Panc1 (cell line): Measurements from ENCODE around the gene CLDN2. TPM values are rescaled to one million over a fixed set of nuclear protein-coding genes. Genes with fewer than 3 reads are reported as not detected.

Experiments
- ATAC-seq: fragments of 200-7000 bp; cut with Tn5 transposase; 2 replicates; pipeline ENCODE4 v1.9.1; 2020; ENCODE audit warnings: mild to moderate bottlenecking, moderate library complexity
- BruUV-seq: library from RNA; stranded (reverse); fragments of 400-500 nt; replicated peaks from 2 replicates; lab custom pipeline; 2021; lab: Mats Ljungman, UMichigan
- CTCF ChIA-PET: fragments of 300-600 bp; sonication (Branson Sonifier 250); formaldehyde crosslinking; loops from one replicate; lab custom pipeline; 2022; ENCODE audit warnings: antibody characterized with exemption; lab: Charles Lee
- POLR2A ChIA-PET: fragments of 300-600 bp; sonication (Branson Sonifier 250); formaldehyde crosslinking; loops from one replicate; lab custom pipeline; 2022; ENCODE audit warnings: antibody characterized with exemption; lab: Charles Lee
- DNase-seq: peaks from one replicate; pipeline ENCODE4 v3.0.0-alpha.2; 2010; ENCODE audit warnings: low read depth, low spot score
- H3K27ac ChIP-seq: 2 replicates; pipeline ENCODE4 v1.5.1; 2011; ENCODE audit warnings: mild to moderate bottlenecking, low read length, inconsistent platforms
- H3K27me3 ChIP-seq: fragments of 200-500 bp; sonication (Bioruptor generic); 2 replicates; pipeline ENCODE4 v1.6.0; 2014; ENCODE audit warnings: low read length, inconsistent platforms; ENCODE audit not compliant: control insufficient read depth, insufficient read depth
- H3K36me3 ChIP-seq: fragments of 200-500 bp; sonication (Bioruptor generic); 2 replicates; pipeline ENCODE4 v1.5.1; 2014; ENCODE audit warnings: inconsistent platforms, mild to moderate bottlenecking, low read length, moderate library complexity; ENCODE audit not compliant: control insufficient read depth, insufficient read depth
- H3K4me1 ChIP-seq: 2 replicates; pipeline ENCODE4 v1.5.1; 2011; ENCODE audit warnings: inconsistent platforms, mild to moderate bottlenecking, low read length, moderate library complexity; ENCODE audit not compliant: control insufficient read depth, insufficient read depth
- H3K4me3 ChIP-seq, 2 experiments: 2 replicates each; pipeline ENCODE4 v1.5.1; 2011 to 2012; ENCODE audit warnings: low read depth in 2 of 2, low read length in 2 of 2, mild to moderate bottlenecking in 2 of 2, inconsistent platforms in 1 of 2, moderate library complexity in 1 of 2
- H3K9me3 ChIP-seq: fragments of 200-500 bp; sonication (Bioruptor generic); 2 replicates; pipeline ENCODE4 v1.5.1; 2014; ENCODE audit warnings: low read depth, mild to moderate bottlenecking, inconsistent platforms, low read length, moderate library complexity; ENCODE audit not compliant: control insufficient read depth, insufficient read depth
- POLR2AphosphoS5 ChIP-seq: IDR thresholded peaks from 2 replicates; pipeline ENCODE4 v1.6.1; 2012; ENCODE audit warnings: mild to moderate bottlenecking, low read depth, low read length, moderate library complexity
- SIN3A ChIP-seq: IDR thresholded peaks from 2 replicates; pipeline ENCODE4 v1.6.1; 2012; ENCODE audit warnings: low read depth, mild to moderate bottlenecking, low read length, moderate library complexity, borderline replicate concordance; ENCODE audit not compliant: insufficient read depth
- TCF7L2 ChIP-seq: IDR thresholded peaks from 2 replicates; pipeline ENCODE4 v1.6.1; 2011; ENCODE audit warnings: mild to moderate bottlenecking, low read depth, low read length, inconsistent platforms
- in situ Hi-C: cut with HindIII; loops from 2 replicates; pipeline ENCODE4 v1.10.0; 2016; ENCODE audit warnings: low sequenced_read_pairs, low pct_unique_long_range_greater_than_20kb
- intact Hi-C: fragments of 100-400 bp; cut with micrococcal nuclease; formaldehyde crosslinking; loops from one replicate; pipeline ENCODE4 v1.10.0; 2022; ENCODE audit not compliant: unreplicated experiment
- total RNA-seq: library from RNA; stranded (reverse); gene quantifications from one replicate; pipeline ENCODE4 v1.2.1, GENCODE V29; 2021; ENCODE audit not compliant: unreplicated experiment
- TF ChIP-seq, protein P1 (sequence below): fragments of 450-650 bp; IDR thresholded peaks from 2 replicates; pipeline ENCODE4 v1.5.1; 2017; ENCODE audit warnings: mild to moderate bottlenecking
- TF ChIP-seq, protein P2 (sequence below), 2 experiments: IDR thresholded peaks; 2 replicates each; pipeline ENCODE4 v1.6.1; 2011 to 2012; ENCODE audit warnings: low read depth in 2 of 2, control low read depth in 1 of 2, low read length in 1 of 2, mild to moderate bottlenecking in 1 of 2, moderate library complexity in 1 of 2; ENCODE audit not compliant: insufficient read depth in 1 of 2

The CLDN2 gene
- total RNA-seq, 1 experiment from 2014 or later = 0.10 TPM

DNA sequence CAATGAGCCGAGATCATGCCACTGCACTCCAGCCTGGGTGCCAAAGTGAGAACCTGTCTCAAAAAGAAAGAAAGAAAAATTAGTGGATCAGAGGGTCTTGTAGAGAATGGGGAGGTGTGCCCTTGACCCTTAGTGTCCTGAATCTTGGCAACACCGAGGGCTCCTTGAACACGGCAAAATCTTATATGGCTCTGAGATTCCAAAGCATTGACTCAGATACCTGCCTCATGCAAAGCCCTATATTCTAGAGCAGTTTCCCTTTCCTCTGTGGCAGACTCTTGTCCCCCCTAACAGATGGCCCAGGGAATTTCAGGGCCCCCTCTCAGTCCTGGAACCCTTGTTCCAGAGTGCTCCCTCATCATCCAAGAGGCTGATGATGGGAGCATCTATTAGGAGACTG, 6.8 kb downstream of the CLDN2 start:
- H3K4me3 ChIP-seq = no peak overlapping the region
- ATAC-seq (no peak), DNase-seq (no peak)
- H3K9me3 ChIP-seq = no peaks in the 10 kb centered on the region
- H3K27me3 ChIP-seq = no peaks in the 10 kb centered on the region
- H3K27ac ChIP-seq = no peak overlapping the region
- CTCF ChIA-PET = no interaction called here
- in situ Hi-C loops (no loop called here), intact Hi-C loops (no loop called here)
- TF ChIP-seq, protein P1, sequence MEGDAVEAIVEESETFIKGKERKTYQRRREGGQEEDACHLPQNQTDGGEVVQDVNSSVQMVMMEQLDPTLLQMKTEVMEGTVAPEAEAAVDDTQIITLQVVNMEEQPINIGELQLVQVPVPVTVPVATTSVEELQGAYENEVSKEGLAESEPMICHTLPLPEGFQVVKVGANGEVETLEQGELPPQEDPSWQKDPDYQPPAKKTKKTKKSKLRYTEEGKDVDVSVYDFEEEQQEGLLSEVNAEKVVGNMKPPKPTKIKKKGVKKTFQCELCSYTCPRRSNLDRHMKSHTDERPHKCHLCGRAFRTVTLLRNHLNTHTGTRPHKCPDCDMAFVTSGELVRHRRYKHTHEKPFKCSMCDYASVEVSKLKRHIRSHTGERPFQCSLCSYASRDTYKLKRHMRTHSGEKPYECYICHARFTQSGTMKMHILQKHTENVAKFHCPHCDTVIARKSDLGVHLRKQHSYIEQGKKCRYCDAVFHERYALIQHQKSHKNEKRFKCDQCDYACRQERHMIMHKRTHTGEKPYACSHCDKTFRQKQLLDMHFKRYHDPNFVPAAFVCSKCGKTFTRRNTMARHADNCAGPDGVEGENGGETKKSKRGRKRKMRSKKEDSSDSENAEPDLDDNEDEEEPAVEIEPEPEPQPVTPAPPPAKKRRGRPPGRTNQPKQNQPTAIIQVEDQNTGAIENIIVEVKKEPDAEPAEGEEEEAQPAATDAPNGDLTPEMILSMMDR = no peak
- TF ChIP-seq POLR2AphosphoS5 = no peak
- no peaks in the 10 kb centered on the region for H3K36me3 ChIP-seq
- no TSS peak for BruUV-seq
- POLR2A ChIA-PET = no interaction called here
- no peaks in the 10 kb centered on the region for H3K4me1 ChIP-seq

DNA sequence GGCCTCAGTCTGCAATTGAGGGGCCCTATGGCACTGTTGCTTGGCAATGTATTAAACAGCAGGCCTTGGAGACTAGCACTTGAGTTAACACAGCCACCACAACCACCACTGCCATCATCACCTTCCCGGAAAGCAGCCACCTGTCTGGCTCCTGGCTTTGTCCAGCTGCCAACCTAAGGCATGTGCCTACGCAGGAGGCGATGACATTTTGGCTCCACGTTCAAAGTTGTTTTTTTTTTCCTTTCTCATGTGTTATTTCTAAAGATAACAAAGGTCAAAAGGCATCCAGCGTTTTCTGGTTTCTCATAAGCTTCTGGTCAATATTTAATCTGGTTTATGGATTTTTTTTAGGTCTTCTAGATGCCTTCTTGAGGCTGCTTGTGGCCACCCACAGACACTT, 7.5 kb downstream of the CLDN2 start:
- TF ChIP-seq POLR2AphosphoS5 (no peak), SIN3A (no peak), TCF7L2 (no peak)
- TF ChIP-seq, protein P1 = no peak
- TF ChIP-seq, protein P2, sequence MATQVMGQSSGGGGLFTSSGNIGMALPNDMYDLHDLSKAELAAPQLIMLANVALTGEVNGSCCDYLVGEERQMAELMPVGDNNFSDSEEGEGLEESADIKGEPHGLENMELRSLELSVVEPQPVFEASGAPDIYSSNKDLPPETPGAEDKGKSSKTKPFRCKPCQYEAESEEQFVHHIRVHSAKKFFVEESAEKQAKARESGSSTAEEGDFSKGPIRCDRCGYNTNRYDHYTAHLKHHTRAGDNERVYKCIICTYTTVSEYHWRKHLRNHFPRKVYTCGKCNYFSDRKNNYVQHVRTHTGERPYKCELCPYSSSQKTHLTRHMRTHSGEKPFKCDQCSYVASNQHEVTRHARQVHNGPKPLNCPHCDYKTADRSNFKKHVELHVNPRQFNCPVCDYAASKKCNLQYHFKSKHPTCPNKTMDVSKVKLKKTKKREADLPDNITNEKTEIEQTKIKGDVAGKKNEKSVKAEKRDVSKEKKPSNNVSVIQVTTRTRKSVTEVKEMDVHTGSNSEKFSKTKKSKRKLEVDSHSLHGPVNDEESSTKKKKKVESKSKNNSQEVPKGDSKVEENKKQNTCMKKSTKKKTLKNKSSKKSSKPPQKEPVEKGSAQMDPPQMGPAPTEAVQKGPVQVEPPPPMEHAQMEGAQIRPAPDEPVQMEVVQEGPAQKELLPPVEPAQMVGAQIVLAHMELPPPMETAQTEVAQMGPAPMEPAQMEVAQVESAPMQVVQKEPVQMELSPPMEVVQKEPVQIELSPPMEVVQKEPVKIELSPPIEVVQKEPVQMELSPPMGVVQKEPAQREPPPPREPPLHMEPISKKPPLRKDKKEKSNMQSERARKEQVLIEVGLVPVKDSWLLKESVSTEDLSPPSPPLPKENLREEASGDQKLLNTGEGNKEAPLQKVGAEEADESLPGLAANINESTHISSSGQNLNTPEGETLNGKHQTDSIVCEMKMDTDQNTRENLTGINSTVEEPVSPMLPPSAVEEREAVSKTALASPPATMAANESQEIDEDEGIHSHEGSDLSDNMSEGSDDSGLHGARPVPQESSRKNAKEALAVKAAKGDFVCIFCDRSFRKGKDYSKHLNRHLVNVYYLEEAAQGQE (IDR thresholded peaks at IDR 0.05; ENCODE audit: insufficient read depth in 1 of 2, low read depth in 2 of 2, low read length in 1 of 2) = no peak
- no peaks in the 10 kb centered on the region for H3K27me3 ChIP-seq
- H3K4me3 ChIP-seq = no peak overlapping the region
- ATAC-seq (no peak), DNase-seq (no peak)
- intact Hi-C loops = no loop called here
- ChIA-PET CTCF (no interaction called here), POLR2A (no interaction called here)
- H3K27ac ChIP-seq = no peak overlapping the region
- in situ Hi-C loops = no loop called here
- no peaks in the 10 kb centered on the region for H3K36me3 ChIP-seq
- H3K9me3 ChIP-seq = no peaks in the 10 kb centered on the region
- no TSS peak for BruUV-seq
- no peaks in the 10 kb centered on the region for H3K4me1 ChIP-seq
